PFSK-1 (cell line): ENCODE measurements around the gene SLC22A14.

Experiments
- POLR2AphosphoS5 ChIP-seq: IDR thresholded peaks from 2 replicates; pipeline ENCODE4 v1.6.1; 2012; ENCODE audit warnings: low read depth, mild to moderate bottlenecking, control low read depth, low read length, moderate library complexity
- SIN3A ChIP-seq: IDR thresholded peaks from 2 replicates; pipeline ENCODE4 v1.6.1; 2012; ENCODE audit warnings: mild to moderate bottlenecking, low read length, moderate library complexity, borderline replicate concordance; ENCODE audit not compliant: insufficient read depth

- TF ChIP-seq POLR2AphosphoS5 (no peak), SIN3A (no peak)
Observed at GRCh38 chr3:38276081-38276916, 5.8 kb upstream of the SLC22A14 start.
